Kidney epithelial cell (primary cell): ENCODE measurements around the gene ITPKB. TPM values are rescaled to one million over a fixed set of nuclear protein-coding genes. Genes with fewer than 3 reads are reported as not detected.

Experiments used
- DNase-seq: peaks from one replicate; pipeline ENCODE4 v3.0.0-alpha.2; 2010; ENCODE audit warnings: low read depth
- H3K27me3 ChIP-seq: 2 replicates; pipeline ENCODE4 v1.6.0; 2011; ENCODE audit warnings: low read length; ENCODE audit not compliant: control insufficient read depth, insufficient read depth
- H3K36me3 ChIP-seq: 2 replicates; pipeline ENCODE4 v1.5.1; 2011; ENCODE audit warnings: low read length; ENCODE audit not compliant: control insufficient read depth, insufficient read depth
- H3K4me3 ChIP-seq: 2 replicates; pipeline ENCODE4 v1.5.1; 2011; ENCODE audit warnings: low read depth, mild to moderate bottlenecking, control low read depth, low read length
- CTCF ChIP-seq: IDR thresholded peaks from 2 replicates; pipeline ENCODE4 v1.5.1; 2011; ENCODE audit warnings: mild to moderate bottlenecking, moderate library complexity, low read length, control low read depth, inconsistent platforms; ENCODE audit not compliant: insufficient read depth, poor library complexity, severe bottlenecking
- total RNA-seq: library from RNA; depleted of rRNA; stranded (reverse); fragments of >200 nt; gene quantifications from 2 replicates; pipeline ENCODE4 v1.2.3, GENCODE V29; 2015

ITPKB gene
- total RNA-seq, 1 donor from 2014 or later, result 11.7 TPM

GRCh38 chr1:226678701-226679100, 60.4 kb downstream of the ITPKB start:
- DNase-seq, result no peak
- Histone ChIP-seq H3K27me3 (no peaks in the 10 kb centered on the region), H3K36me3 (no peaks in the 10 kb centered on the region), H3K4me3 (no peak overlapping the region)
- no peak for TF ChIP-seq CTCF

GRCh38 chr1:226678251-226678650, 60.8 kb downstream of the ITPKB start:
- H3K36me3 ChIP-seq, result no peaks in the 10 kb centered on the region
- H3K27me3 ChIP-seq, result no peaks in the 10 kb centered on the region
- TF ChIP-seq CTCF, result no peak
- no peak overlapping the region for H3K4me3 ChIP-seq
- DNase-seq, result no peak

- Histone ChIP-seq H3K4me3 (no peak overlapping the region), H3K36me3 (no peaks in the 10 kb centered on the region), H3K27me3 (no peaks in the 10 kb centered on the region)
- no peak for DNase-seq
- TF ChIP-seq CTCF, result no peak
These were observed 61.8 kb downstream of the ITPKB start for GRCh38 chr1:226677027-226678020.

- Histone ChIP-seq H3K36me3 (no peaks in the 10 kb centered on the region), H3K4me3 (no peak overlapping the region), H3K27me3 (no peaks in the 10 kb centered on the region)
- TF ChIP-seq CTCF, result no peak
- DNase-seq, result no peak
These were observed 62.7 kb downstream of the ITPKB start for GRCh38 chr1:226676381-226676780.

GRCh38 chr1:226675715-226676357, 63.2 kb downstream of the ITPKB start:
- H3K36me3 ChIP-seq, result no peaks in the 10 kb centered on the region
- H3K27me3 ChIP-seq, result no peaks in the 10 kb centered on the region
- no peak for TF ChIP-seq CTCF
- DNase-seq, result no peak
- no peak overlapping the region for H3K4me3 ChIP-seq
